Measurements from ENCODE around the gene YIF1A.
A peak's percentile ranks its signal among the peaks of the same experiment; 100 is the strongest.
"Not testable (repeated sequence)": the region's sequence is repeated elsewhere in the genome, so short reads cannot be mapped to it uniquely, and the experiment has no call there.

The YIF1A gene

DNA sequence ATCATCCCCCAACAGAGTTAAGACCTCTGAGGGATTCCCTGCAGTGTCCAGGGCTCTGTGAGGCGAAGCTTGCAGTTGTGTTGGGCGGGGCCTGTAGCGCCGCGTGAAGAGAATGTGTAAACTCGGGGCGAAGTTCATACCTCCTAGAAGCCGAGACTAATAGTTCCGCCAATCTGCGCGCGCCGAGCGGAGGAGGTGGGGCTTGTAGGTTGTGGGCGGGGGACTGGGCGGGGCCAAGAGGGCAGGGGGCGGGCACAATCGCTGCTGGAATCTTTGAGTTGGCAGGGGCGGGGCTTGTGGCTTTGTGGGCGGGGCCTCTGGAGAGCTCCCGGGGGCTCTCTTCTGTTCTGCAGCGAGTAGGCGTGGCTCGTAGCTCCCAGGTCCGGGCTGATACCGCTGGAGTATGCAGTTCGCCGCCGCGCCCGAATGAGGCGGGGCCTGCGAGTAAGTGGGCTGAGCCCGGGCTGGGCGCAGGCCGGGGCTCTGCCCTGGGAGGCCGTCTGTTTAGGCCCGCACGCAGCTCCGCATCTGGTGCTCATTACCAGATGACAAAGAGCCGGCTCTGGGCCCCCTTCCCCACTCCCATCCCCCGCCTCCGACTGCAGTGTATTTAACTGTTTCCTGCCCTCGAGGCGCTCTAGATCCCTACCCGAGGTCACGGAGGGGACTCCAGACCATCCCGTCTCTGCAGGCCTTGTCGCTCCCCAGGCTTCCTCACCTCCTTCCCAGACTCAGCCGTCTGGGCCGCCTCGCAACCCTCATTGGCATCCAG, 23.8 kb upstream of the YIF1A start:
- peak; percentile 84 for DNase-seq

DNA sequence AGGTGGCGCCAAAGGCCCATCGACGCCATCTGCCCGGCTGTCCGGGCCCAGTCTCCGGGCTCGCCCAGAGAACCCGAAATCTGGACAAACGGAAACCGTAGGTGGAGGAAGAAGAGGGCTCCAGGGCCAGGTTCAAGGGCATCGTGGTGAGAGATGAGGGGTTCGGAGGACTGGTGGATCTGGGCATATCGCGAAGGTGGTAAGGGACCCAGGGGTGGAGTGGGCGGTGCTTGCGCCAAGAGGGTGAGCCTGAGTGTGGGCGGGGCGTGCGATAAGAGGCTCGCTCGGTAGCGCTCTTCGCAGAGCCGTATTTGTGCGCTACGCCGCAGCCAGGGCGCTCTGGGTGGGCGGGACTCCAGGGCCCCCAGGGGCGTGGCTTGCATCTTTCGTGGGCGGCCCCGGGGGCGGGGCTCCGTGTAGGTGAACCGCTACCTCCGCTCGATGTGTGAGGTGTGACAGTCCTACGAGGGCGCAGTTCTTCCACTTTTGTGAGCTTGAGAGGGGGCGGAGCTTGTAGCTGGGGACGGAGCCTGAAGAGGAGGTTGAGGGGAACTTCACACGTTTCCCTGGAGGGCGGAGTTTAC, 23.1 kb upstream of the YIF1A start:
- DNase-seq = peak; percentile 99

DNA sequence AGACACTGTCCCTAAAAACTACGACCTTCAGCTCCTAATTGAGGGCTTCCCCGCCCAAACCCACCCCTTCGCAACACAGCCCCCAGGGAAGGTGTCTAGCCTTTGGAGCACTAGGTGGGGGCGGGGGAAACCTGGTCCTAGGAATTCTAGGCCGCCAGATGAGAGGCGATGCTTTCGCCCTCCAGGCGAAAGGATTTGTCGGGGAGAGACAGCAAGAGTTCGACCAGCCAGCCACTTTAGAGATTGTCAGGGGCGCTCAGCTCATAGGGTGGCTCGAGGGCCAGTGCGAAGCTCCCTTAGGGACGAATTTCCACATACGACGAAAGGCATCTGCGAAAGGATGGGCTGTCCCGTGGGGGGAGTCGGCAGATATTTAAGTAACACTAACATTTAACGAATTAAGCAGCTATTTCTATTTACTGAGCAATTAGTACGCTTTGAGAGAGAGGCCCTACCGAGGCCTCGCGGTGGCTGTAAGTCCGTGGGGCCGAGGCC, 22.6 kb upstream of the YIF1A start:
- no peak for DNase-seq

DNA sequence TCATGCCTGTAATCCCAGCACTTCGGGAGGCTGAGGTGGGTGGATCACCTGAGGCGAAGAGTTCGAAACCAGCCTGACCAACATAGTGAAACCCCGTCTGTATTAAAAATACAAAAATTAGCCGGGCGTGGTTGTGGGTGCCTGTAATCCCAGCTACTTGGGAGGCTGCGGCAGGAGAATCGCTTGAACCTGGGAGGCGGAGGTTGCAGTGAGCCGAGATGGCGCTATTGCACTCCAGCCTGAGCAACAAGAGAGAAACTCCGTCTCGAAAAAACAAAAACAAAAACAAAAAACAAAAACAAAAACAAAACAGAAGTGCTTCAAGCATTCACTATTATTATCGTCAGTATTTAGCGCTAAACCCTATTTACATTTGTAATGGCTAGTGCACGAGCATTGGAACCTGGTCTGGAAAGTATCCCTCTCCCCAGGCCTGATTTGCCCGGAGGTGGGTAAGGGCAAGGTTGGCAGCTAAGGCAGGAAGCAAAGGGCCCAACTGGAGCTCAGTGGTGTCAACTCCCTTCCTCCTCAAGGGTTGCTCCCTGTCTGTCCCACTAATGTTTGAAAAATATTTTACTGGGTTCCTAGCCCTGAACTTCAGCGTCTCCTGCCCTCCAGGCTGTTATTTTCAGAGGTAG, 22.0 kb upstream of the YIF1A start:
- not testable (repeated sequence) for DNase-seq

DNA sequence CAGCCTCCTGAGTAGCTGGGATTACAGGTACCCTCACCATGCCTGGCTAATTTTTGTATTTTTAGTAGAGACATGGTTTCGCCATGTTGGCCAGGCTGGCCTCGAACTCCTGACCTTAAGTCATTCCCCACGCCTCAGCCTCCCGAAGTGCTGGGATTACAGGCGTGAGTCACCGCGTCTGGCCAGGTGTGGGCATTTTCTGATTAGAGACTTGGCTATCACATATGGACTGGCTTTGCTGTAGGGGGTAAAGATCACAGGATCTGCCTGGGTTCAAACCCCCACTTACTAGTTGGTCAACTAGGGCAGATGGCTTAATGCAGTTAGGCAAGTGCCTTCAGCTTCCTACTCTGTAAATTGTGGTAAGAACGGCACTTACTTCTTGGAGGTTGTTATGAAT, 21.4 kb upstream of the YIF1A start:
- DNase-seq = no peak

DNA sequence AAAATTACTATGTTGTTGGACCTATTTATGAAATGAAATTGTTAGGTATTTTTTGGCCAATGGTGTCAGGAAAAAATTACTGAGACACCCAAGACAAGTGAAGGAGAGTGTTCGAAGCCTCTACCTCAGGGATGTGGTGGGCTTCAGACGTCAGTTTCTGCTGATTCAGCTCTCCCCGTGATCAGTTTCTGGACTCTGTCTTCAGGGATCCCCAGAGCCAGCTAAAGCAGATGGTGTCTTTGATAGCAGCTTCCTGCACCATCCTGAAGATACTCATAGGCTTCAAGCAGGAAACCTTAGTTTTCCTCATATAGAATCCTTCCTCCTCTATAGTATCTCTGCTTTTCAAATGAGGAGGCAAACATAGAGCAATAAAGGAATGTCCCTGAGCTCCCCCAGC, 20.5 kb upstream of the YIF1A start:
- no peak for DNase-seq

DNA sequence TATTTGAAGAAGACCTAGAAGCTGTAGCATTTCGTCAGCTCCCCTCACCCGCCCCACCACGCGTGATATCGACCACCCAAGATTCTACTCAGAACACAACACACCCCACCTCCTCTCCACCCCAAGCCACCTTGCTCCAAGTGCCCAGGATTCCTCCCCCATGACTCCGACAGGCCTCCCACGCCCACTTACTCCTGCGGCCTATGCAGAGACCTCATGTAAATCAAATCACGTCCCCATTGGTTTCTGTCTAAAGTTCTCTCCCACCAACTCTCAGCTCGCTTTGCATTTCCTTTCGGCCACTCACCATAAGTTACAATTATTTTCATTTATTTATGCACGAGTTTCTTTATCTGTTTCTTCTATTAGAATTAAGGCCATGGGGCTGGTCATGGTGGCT, 13.7 kb upstream of the YIF1A start:
- no peak for DNase-seq

DNA sequence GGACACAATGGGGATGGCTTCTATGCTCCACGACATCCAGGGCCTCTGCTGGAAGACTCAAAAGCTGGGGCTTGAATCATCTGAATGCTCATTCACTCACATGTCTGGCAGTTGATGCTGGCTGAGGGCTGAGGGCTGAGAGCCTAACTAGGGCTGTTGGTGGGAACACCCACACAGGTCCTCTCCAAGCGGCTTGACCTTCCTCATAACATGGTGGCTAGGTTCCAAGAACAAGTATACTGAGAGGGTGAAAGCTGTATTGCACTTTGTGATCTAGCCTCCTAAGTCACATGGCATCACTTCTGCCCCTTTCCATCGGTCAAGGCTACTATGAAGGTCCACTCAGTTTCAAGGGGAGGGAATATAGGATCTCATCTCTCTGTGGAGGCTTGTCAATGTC, 10.2 kb upstream of the YIF1A start:
- no peak for DNase-seq

DNA sequence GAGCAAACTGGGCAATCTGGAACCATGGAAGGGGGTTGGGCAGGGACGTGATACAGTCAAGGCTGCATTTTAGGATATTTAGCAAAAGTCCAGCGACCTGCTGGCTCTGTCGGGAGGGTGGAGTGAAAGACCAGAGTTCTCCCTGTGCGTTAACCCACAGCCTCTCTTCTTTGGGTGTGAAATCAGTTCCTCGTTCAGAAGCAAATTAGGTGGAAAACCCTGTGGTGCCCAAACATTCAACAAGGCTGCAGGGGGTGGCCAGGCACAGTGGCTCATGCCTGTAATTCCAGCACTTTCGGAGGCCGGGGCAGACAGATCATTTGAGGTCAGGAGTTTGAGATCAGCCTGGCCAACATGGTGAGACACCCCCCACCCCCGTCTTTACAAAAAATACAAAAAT, 8.7 kb upstream of the YIF1A start:
- DNase-seq = no peak

DNA sequence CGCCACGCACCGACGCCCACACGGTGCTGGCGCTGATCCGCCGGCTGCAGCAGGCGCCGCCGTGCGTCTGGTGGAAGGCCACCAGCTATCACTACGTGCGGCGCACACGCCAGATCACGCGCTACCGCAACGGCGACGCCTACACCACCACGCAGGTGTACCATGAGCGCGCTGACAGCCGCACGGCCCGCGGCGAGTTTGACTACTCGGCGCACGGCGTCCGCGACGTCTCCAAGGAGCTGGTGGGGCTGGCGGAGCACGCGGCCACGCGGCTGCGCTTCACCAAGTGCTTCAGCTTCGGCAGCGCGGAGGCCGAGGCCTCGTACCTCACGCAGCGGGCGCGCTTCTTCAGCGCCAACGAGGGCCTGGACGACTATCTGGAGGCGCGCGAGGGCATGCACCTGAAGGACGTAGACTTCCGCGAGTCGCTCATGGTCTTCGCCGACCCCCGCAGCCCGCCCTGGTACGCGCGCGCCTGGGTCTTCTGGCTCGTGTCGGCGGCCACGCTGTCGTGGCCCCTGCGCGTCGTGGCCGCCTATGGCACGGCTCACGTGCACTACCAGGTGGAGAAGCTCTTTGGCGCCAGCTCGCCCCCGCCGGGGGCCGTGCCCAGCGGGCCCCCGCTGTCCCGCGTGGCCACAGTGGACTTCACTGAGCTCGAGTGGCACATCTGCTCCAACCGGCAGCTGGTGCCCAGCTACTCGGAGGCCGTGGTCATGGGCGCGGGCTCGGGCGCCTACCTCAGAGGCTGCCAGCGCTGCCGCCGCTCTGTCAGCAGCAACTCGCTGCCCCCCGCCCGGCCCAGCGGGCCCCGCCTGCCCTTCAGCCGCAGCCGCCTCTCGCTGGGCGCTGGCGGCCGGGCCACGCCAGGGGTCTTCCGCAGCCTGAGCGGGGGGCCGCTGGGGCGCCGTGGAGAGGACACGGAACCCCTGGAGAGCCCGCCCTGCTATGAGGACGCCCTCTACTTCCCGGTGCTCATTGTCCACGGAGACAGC, 6.0 kb upstream of the YIF1A start:
- no peak for DNase-seq

DNA sequence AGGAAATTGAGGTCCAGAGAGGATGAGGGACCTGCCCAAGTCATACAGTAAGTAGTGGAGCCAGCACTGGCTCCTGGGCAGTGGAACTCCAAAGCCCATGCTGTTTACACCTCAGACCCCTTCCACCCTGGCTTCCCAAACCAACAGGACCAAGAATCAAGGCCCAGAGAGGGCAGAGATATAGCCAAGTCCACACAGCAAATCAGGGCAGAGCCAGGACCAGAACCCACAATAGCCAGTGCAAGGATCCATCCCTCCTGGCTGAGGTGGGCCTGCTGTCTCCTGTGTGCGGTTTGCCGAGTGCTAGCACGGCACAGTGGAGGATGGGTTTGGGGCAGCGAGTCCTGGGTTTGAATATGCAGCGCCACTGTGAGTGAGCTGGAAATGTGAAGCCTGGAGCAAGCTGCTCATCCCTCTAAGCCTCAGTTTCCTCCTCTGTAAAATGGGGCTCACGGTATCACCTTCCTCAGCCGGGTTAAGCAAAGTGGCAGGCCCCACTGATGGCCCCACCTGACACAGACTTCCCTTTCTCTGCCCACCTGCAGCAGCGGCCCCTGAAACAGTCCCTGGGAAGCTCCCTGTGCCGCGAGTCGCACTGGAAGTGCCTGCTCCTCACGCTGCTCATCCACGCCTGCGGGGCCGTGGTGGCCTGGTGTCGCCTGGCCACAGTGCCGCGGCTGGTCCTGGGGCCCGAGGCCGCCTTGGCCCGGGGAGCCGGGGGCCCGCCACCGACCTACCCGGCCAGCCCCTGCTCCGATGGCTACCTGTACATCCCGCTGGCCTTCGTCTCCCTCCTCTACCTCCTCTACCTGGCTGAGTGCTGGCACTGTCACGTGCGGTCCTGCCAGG, 5.1 kb upstream of the YIF1A start:
- no peak for DNase-seq

DNA sequence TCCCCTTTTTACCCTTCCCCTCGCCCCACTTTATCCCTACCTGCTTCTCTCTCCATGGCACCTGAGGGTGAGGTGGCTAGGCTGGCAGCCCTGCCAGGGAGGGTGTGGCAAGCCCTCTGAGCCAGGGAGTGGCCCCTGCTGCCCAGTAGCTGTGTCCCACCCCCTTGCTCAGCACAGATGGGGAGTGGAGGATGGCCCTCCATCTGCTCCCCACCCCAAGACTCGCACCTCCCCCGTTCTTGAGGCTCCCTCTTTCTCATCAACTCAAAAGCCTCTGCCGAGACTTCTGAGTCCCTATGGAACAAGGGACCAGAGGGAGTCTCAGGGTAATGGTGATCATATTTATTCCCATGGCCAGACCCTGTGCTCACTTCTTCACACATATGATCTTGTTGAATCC, 4.4 kb upstream of the YIF1A start:
- no peak for DNase-seq

DNA sequence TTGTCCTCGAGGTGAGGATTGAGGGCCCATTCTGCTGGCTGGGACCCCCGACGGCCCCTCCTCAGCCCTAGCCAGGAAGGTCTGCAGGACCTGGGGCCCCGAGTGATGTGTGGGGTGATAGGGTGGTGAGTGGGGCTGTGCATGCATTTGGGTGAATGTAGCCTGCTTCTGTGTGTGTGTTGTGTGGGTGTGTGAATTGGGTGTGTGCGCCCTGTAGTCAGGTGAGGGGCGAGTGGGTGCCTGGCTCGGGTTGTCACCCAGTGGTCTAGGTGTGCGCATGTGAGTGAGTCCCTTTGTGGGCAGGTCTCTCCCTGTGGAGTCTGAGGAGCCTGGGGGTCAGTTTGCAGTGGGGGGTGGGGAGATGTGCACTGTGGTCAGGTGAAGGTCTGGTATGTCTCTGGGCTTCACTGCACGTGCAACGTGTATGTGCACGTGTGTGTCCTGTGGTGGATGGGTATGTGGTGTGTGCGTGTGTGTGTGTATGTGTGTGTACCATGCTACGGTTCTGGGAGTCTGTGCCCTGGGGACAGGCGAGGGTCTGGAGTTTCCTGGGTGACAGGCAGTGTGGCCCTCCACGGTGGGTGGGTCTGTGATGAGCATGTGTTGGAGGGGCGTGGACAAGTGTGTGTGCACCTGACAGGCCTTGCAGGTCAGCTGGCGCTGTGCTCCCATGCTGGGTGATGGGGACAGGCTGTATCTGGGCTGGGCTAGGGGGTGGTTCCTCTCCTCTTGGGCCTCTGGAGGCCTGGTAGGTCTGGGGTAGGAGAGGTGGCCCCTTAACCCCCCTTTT, 3.8 kb upstream of the YIF1A start:
- DNase-seq = no peak

DNA sequence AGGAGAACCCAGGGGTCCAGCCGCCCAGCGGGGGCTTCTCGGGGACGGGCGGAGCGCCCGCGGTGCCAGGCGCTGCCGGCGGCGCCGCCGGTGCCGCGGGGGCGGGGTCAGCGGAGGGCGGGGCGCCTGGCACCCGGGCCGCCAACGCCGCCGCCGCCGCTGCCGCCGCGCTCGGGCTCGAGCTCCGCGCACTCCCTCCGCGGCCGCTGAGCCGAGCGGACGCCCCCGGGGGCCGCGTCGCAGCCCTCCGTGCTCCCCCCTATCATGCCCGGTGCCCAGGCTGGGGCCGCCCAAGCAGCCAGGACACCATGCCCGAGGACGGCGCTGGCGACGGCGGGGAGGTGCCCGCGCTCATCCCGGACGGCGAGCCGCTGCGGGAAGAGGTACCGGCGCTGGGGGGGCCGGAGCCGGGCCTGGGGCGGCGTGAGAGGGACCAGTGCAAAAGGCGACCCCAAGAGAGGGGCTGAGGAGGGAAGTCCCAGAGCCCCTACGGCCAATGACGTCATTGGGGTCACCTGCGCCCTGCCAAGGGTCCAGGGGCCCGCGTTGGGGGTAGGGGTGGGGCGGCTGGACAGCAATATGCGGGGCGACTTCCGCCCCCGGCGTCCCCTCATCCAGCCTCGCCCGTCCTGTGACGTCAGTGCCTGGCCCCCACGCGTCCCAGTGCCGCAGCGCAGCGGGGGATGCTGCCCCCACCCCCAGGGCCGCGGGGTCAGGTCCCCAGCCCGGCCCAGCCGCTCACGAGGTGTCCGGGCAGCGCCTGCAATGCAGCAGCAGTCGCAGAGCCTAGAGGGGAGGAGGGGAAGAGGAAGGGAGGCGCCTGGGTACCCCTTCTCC, 3.0 kb upstream of the YIF1A start, which contains the start of gene TMEM151A:
TSS of gene TMEM151A (plus strand) at position 189 of the 837 bp plus-strand sequence. CDS start at position 309, 120 bp downstream.
- no peak for DNase-seq

DNA sequence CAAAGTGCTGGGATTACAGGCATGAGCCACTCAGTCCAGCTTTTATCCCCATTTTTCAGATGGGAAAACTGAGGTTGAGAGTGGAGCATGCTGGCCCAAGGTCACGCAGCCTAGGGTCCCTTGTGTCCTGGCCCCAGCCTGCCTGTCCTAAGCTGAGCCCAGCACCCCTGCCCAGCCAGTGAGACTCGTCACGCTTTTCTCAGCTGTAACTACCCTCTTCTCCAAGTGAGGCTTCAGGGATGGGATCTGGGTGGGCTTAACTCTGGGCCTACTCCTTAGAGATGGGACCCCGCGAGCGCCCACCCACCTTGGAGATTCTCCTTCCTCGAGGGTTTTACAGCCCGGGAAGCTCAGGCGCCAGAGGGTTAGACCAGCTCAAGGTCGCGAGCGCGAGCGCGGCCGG, 2.4 kb upstream of the YIF1A start:
- DNase-seq = no peak

DNA sequence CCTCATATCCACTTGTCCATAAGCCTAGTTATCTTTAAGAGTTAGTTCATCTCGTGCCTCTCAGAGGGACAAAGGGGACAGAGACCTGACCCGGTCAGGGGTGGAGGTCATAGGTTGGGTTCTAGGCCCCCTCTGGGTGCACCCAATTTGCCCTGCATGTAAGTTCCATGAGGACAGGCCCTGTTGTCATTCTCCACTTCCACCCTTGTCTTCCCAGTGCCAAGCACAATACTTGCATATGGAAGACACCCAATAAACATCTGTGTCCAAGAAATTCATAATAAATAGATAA, 1.3 kb upstream of the YIF1A start:
- DNase-seq = no peak

DNA sequence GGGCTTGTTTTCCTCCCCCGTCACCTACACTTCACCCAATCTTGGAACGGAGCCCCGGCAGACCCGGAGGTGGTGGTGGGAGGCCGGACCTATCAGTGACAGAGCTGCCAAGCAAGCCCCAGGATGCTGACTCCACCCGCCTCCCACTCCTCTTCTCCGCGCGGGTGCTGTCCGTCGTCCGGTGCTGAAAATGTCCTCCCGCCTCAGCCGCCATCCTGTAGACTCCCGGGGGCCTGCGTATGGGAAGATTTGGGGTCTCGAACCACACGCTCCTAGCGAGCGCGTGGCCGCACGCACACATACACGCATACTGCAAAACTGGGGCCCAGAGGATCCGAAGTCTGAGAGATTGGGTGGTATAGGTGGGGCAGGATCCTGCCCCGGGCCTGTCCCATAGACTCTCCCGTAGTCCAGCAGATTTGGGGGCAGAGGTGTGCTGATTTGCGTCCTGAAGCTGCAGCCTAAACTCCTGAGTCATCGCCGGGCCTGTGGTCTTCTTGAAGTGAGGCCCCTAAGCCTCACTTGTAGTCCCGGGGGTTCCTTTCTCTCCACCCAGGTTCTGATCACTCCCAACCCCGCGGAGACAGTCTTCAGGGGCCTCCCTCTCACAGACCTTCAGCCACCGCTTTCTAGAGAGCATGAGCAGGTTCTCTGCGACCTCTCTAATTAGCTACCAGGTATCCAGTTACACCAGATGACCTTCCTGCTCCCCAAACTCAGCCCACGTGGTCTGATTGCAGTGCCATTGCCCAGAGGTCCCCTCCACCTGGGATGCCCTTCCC, 796 bp upstream of the YIF1A start:
- no peak for DNase-seq

DNA sequence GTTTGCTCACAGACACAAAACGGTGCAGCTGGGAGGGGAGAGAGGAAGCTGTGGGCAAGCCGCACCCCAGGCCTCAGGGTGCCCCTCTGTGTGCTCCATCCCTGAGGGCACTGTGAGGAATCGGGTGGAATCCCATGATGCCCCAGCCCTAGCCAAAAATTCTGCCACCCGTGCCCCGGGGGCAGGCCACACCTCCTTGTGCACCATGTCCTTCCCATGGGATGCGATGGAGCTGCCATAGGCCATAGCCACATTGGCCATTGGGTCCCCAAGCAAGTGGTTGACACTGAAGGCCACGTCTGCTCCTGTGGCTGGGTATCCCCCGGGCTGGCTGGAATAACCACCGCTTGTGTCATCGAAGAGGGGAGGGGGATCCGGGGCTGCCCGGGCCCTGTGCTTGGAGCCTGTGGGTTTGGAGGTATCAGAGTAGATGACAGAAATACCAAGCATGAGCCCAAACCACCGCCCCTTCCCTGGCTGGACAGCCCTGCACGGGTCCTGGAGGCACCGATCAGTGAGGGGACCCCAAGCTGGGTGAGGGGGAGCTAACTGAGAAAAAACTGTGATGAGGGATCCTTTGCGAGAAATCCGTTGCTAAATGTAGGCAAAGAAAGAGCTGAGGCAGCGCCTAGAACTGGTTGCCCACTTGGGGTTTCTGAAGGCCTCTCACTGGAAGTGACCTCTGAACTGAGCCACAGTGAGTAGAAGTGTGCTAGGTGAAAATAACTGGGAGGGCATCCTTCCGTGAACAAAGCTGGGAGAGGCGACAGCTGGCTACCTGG, 863 bp downstream of the YIF1A start:
- DNase-seq = no peak
